ENCODE data around the gene ZFPM1. TPM values are rescaled to one million over a fixed set of nuclear protein-coding genes. Genes with fewer than 3 reads are reported as not detected.
"Not testable (repeated sequence)": the region's sequence is repeated elsewhere in the genome, so short reads cannot be mapped to it uniquely, and the experiment has no call there.

Gene ZFPM1
- total and polyA plus RNA-seq, 7 donors: 0.43 to 2.9 (median 2.3) TPM

DNA sequence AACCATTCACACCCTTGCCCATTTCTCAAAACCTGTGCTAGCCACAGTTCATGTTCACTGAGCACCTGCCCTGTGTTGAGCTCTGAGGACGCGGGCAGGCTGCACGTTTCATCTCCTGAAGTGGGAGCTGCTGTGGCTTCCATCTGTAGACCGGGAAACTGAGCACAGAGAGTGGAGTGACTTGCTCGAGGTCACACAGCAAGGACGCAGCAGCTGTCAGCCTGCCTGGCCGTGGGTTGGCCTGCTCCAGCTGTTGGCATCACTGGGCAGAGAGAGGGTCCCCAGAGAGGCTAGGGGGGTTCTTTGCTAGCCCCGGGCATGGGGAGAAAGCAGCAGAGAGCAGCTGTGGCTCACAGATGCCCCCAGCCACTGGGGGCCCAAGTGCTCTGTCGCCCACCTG is 28.8 kb downstream of the ZFPM1 start:
- Histone ChIP-seq H3K9me3 (no peaks in the 10 kb centered on the region), H3K27ac (no peak overlapping the region), H3K36me3 (ENCODE audit: insufficient read depth in 1 of 2, low read depth in 1 of 2) (no peaks in the 10 kb centered on the region), H3K4me3 (no peak overlapping the region), H3K27me3 (ENCODE audit: insufficient read depth in 3 of 3, low read length in 2 of 3) (peaks cover 0 to 28% (median 9%) of the 10 kb centered on the region in 3 donors), H3K4me1 (no peaks in the 10 kb centered on the region)
- intact Hi-C loops (cut with DNase I): no loop called here
- ATAC-seq (no peak), DNase-seq (no peak)
- WGBS, 3 donors: 47 to 54% (median 49%) methylated on average over 9 of the region's 9 CpGs
- TF ChIP-seq, protein P1, sequence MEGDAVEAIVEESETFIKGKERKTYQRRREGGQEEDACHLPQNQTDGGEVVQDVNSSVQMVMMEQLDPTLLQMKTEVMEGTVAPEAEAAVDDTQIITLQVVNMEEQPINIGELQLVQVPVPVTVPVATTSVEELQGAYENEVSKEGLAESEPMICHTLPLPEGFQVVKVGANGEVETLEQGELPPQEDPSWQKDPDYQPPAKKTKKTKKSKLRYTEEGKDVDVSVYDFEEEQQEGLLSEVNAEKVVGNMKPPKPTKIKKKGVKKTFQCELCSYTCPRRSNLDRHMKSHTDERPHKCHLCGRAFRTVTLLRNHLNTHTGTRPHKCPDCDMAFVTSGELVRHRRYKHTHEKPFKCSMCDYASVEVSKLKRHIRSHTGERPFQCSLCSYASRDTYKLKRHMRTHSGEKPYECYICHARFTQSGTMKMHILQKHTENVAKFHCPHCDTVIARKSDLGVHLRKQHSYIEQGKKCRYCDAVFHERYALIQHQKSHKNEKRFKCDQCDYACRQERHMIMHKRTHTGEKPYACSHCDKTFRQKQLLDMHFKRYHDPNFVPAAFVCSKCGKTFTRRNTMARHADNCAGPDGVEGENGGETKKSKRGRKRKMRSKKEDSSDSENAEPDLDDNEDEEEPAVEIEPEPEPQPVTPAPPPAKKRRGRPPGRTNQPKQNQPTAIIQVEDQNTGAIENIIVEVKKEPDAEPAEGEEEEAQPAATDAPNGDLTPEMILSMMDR (IDR thresholded peaks at IDR 0.05): no peak

DNA sequence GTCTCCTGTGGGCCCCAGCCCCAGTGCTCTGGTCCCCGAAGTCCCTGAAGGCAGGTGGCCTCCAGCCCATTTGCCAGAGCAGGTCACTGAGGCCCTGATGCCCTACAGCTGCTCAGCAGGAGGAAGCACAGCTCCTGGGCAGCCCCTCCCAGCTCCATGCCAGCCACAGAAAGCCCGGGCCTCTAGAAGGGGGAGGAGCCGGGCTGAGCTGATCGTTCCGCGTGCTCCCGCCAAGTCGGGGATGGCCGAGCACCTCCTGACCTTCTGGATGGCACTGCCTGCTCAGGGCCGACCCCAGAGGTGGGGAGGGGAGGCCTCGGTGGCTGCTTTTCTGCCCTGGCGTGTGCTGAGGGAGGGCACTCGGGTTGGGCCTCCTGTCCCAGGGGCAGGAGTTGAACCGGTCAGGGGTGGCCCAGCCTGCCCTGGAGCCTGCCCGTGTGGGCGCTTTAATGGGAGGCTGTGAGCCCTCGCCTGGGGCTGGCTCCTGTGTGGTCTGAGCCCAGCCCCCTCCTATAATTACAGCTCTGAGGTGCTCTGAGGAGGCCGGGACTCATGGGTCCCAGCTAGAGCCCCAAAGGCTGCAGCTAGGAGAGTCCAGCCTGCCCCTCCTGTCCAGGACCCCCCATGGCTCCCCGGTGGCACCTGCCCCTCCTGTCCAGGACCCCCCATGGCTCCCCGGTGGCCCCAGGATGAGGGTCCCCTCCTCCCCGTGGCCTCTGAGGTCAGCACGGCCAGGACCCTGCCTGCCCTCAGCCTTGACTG is 29.7 kb downstream of the ZFPM1 start:
- H3K27me3 ChIP-seq (ENCODE audit: insufficient read depth in 3 of 3, low read length in 2 of 3): peaks cover 0 to 28% (median 9%) of the 10 kb centered on the region in 3 donors
- H3K27ac ChIP-seq: no peak overlapping the region
- TF ChIP-seq, protein P1 (IDR thresholded peaks at IDR 0.05): no peak
- no peaks in the 10 kb centered on the region for H3K9me3 ChIP-seq
- WGBS, 3 donors: 52 to 63% (median 57%) methylated on average over 20 to 22 of the region's 22 CpGs
- intact Hi-C loops (cut with DNase I): no loop called here
- ATAC-seq: no peak
- no peak for DNase-seq
- H3K36me3 ChIP-seq (ENCODE audit: insufficient read depth in 1 of 2, low read depth in 1 of 2): no peaks in the 10 kb centered on the region
- no peaks in the 10 kb centered on the region for H3K4me1 ChIP-seq
- no peak overlapping the region for H3K4me3 ChIP-seq

DNA sequence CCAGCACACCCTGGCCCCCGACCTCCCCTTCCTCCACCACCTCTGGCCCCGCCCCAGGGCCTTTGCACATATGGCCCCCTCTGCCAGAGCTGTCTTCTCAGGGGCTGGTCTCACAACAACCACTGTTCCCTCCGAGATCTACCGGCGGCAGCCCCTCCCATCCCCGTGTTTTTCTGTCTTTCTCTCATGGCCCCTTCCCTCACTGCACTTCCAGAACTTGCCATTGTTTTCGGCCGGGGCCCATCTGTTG is 30.2 kb downstream of the ZFPM1 start:
- no peaks in the 10 kb centered on the region for H3K36me3 ChIP-seq (ENCODE audit: insufficient read depth in 1 of 2, low read depth in 1 of 2)
- H3K9me3 ChIP-seq: no peaks in the 10 kb centered on the region
- intact Hi-C loops (cut with DNase I): no loop called here
- TF ChIP-seq, protein P1 (IDR thresholded peaks at IDR 0.05): no peak
- H3K27ac ChIP-seq: no peak overlapping the region
- 62 to 69% (median 64%) methylated on average over 7 to 8 of the region's 8 CpGs for WGBS, 3 donors
- H3K4me1 ChIP-seq: no peaks in the 10 kb centered on the region
- ATAC-seq (no peak), DNase-seq (no peak)
- H3K27me3 ChIP-seq (ENCODE audit: insufficient read depth in 3 of 3, low read length in 2 of 3): peaks cover 0 to 26% (median 6%) of the 10 kb centered on the region in 3 donors
- H3K4me3 ChIP-seq: no peak overlapping the region

DNA sequence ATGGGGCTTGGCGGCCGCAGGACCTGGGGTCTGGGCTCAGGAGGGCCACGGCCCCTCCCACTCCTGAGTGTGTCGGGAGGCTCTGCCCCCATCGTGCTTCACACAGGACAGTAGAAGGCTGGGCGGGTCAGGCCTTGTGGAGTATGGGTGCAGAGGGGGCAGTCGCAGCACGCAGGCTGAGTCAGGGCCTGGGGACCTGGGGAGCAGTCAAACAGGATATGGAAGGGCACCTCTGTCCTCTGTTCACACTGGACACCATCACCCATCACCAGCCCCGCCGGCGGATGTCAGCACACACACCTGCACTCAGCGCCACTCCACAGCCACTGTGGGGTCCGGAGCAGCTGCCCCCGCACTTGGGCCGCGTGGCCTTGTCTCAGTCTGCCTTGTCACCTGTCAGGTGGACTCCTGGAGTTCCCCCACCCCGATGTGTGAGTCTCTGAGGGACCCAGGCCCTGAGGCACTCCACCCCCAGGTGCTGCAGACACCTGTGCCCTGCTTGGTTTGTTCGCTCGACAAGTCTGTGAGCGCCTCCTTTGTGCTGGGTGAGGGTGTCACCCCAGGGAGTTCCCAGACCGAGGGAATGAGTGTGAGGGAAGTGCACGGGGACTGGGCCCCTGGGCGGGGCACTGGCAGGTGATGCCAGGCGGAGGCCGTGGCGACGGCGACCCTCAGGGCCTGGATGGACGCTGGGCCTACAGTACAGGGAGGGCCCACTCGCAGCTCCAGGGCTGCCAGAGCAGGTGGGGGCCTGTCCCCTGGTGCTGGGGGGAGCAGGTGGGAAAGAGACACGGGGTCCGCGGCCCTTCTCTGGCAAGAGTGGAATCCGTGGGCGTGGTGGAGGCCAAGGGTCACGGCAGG is 31.7 kb downstream of the ZFPM1 start:
- DNase-seq (no peak), ATAC-seq (no peak)
- Histone ChIP-seq H3K36me3 (ENCODE audit: insufficient read depth in 1 of 2, low read depth in 1 of 2) (no peaks in the 10 kb centered on the region), H3K27me3 (ENCODE audit: insufficient read depth in 3 of 3, low read length in 2 of 3) (peaks cover 0 to 15% (median 4%) of the 10 kb centered on the region in 3 donors), H3K4me3 (no peak overlapping the region), H3K9me3 (no peaks in the 10 kb centered on the region), H3K4me1 (no peaks in the 10 kb centered on the region), H3K27ac (no peak overlapping the region)
- WGBS, 3 donors: 89 to 93% (median 90%) methylated on average over 33 to 36 of the region's 36 CpGs
- intact Hi-C loops (cut with DNase I): no loop called here
- TF ChIP-seq, protein P1 (IDR thresholded peaks at IDR 0.05): no peak

DNA sequence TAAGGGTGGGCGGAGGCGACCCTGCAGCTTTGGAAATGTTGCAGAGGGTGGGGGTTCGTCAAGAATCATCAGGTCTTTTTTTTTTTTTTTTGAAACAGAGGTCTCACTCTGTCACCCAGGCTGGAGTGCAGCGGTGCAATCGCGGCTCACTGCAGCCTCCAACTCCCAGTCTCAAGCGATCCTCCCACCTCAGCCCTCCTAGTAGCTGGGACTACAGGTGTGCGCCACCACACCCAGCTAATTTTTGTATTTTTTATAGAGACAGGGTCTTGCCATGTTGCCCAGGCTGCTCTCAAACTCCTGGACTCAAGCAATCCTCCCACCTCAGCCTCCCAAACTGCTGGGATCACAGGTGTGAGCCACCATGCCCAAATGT is 32.3 kb downstream of the ZFPM1 start:
- H3K27ac ChIP-seq; intact Hi-C loops (cut with DNase I); H3K4me1 ChIP-seq; H3K4me3 ChIP-seq; H3K9me3 ChIP-seq; ATAC-seq; DNase-seq; H3K36me3 ChIP-seq (ENCODE audit: insufficient read depth in 1 of 2, low read depth in 1 of 2): not testable (repeated sequence)
- 96 to 98% (median 98%) methylated on average over 7 to 8 of the region's 8 CpGs for WGBS, 3 donors
- peaks cover 0 to 10% (median 4%) of the 10 kb centered on the region in 3 donors for H3K27me3 ChIP-seq (ENCODE audit: insufficient read depth in 3 of 3, low read length in 2 of 3)
